AG04450 (cell line): ENCODE results near the gene TBX1. TPM values are rescaled to one million over a fixed set of nuclear protein-coding genes. Genes with fewer than 3 reads are reported as not detected.

Source experiments
- CTCF ChIA-PET: fragments of 300-600, 350-600 bp; formaldehyde crosslinking; extraction: SDS; loops from one replicate; lab custom pipeline; 2022; ENCODE audit warnings: antibody characterized with exemption, inconsistent platforms; lab: Charles Lee
- POLR2A ChIA-PET: fragments of 350-600 bp; formaldehyde crosslinking; extraction: SDS; loops from one replicate; lab custom pipeline; 2021; ENCODE audit warnings: antibody characterized with exemption, inconsistent platforms; lab: Yijun Ruan, JAX
- DNase-seq: peaks from one replicate; pipeline ENCODE4 v3.0.0-alpha.2; 2011; ENCODE audit warnings: low read depth, low spot score
- H3K27ac ChIP-seq: one replicate; pipeline ENCODE4 v1.5.1; 2012; ENCODE audit warnings: low read depth, low read length, control low read depth
- H3K27me3 ChIP-seq: one replicate; pipeline ENCODE4 v1.6.0; 2012; ENCODE audit warnings: low read length; ENCODE audit not compliant: control insufficient read depth, insufficient read depth
- H3K4me3 ChIP-seq: 2 replicates; pipeline ENCODE4 v1.5.1; 2011; ENCODE audit warnings: mild to moderate bottlenecking, low read depth, low read length, control low read depth
- H3K9me3 ChIP-seq: 2 replicates; pipeline ENCODE4 v1.5.1; 2012; ENCODE audit warnings: low read length; ENCODE audit not compliant: control insufficient read depth, insufficient read depth
- CTCF ChIP-seq: IDR thresholded peaks from 2 replicates; pipeline ENCODE4 v1.5.1; 2011; ENCODE audit warnings: low read depth, low read length, control low read depth, inconsistent platforms
- polyA plus RNA-seq: library from polyadenylated mRNA; depleted of rRNA; stranded (reverse); fragments of >200 nt; gene quantifications from 2 replicates; pipeline ENCODE4 v1.2.3, GENCODE V29; 2011

Gene TBX1
- polyA plus RNA-seq, 1 experiment = not detected

DNA sequence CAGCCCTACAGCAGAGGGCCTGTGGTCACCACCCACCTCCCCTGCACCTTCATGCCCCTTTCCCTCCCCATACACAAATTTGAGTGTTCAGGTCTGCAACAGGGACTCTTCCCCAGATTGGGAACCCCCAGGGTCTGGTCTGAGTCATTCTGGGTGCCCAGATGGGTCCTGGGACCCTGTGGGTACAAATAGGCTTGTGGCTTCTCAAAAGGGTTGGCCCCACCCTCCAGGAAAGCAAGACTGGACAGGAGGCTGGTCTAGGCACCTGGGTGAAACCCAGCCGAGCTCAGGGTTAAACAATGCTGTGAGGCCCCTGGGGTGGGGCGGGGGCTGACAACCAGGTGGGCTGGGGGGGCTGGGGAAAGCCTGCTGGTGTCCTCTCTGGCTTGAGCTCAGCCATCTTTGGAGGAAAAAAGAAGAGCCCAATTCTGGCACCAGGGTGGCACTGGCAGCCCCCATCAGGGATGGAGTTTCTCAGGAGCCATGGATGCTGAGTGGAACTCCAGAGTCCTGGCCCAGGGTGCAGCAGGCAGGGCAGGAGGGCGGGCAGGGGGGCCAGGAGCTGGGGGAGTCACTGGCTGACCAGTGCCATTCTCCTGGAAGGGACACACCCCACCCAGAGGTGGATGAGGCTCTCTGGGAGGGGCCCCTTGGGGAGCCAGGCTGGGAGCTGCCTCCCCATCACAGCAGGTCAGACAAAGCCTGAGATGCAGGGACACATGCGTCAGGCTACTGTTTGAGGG lies 45.2 kb upstream of the TBX1 start:
- no peak for DNase-seq
- no peaks in the 10 kb centered on the region; the same call in 1 of the 2 replicates for H3K9me3 ChIP-seq
- no peak overlapping the region for H3K27ac ChIP-seq
- H3K27me3 ChIP-seq = peaks cover 10% of the 10 kb centered on the region
- H3K4me3 ChIP-seq = peak overlapping the region; percentile 62
- TF ChIP-seq CTCF = no peak
- CTCF ChIA-PET = interaction anchor here (0.7 to 1.1 kb wide), 3 partner anchors 15 to 86 kb away, joined by 3 read pairs; no protein-coding TSS in a partner anchor
- POLR2A ChIA-PET = no interaction called here

DNA sequence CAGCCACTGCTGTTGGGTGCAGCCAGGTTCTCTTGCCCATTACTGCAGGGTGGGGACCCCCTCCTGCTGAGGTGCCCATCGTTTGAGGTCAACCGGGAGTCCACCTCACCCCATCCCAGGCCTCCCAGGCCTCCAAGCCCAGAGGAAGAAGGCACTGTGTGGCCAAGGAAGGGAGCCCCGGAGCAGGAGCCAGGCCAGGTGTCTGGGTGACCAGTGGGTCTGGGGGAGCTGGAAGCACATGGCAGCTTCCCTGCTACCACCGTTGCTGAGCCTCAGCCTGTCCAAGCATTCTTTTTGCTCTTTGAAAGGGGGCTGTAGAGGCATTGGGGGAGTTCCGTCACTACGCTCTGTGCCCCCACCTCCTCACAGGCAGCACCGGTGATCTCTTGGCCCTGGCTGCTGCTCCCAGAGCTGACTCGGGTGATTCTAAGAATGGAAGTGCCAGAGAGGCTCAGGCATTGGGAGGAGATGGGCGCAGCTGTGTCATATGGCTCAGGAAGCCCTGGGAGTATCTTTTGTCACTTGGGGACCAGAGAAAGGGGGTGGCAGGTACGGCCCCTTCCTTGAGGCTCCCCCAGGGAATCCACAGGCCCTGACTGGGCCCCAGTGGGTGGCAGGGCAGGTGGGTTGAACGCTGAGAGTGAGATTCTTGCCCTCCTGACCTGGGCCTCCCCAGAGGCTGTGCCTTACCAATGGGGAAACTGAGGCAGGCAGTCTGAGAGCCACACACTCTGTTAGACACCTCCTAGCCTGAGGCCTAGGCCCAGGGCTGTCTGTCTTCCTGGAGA lies 44.3 kb upstream of the TBX1 start:
- CTCF ChIA-PET = no interaction called here
- TF ChIP-seq CTCF = no peak
- Histone ChIP-seq H3K9me3 (no peaks in the 10 kb centered on the region; the same call in 1 of the 2 replicates), H3K4me3 (no peak overlapping the region), H3K27ac (no peak overlapping the region), H3K27me3 (peaks cover 10% of the 10 kb centered on the region)
- no peak for DNase-seq
- POLR2A ChIA-PET = interaction anchor here (0.6 kb wide), 1 partner anchor 734 kb away, joined by 3 read pairs; no protein-coding TSS in a partner anchor

GRCh38 chr22:19716829-19717105 lies 43.8 kb upstream of the TBX1 start:
- ChIA-PET POLR2A (interaction anchor here (0.6 kb wide), 1 partner anchor 735 kb away, joined by 3 read pairs; no protein-coding TSS in a partner anchor), CTCF (no interaction called here)
- TF ChIP-seq CTCF = no peak
- no peak for DNase-seq
- Histone ChIP-seq H3K27ac (no peak overlapping the region), H3K9me3 (peaks cover 4% of the 10 kb centered on the region; the same call in 1 of the 2 replicates), H3K27me3 (peaks cover 6% of the 10 kb centered on the region), H3K4me3 (no peak overlapping the region)

DNA sequence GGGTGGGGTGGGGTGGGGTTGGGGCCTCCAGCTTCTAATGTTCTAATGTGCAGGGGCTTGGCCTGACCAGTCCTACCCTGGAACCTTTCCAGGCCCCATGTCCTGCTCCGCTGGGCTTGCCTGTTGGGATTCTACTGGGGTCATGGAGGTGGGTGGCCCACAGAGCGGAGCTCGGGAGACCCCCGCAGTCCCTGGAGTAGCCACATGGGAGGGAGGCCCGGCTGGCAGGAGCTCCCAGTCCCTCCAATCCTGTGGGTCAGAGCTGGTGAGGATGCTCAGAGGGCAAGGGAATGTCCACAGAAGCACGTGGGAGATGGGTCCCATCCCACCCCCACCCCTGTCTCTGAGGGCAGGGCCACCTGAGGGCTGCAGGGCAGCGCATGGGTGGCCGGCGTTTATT lies 43.4 kb upstream of the TBX1 start:
- DNase-seq = no peak
- peaks cover 6% of the 10 kb centered on the region; the same call in 1 of the 2 replicates for H3K9me3 ChIP-seq
- no peak overlapping the region for H3K4me3 ChIP-seq
- POLR2A ChIA-PET = no interaction called here
- CTCF ChIA-PET = no interaction called here
- peaks cover 4% of the 10 kb centered on the region for H3K27me3 ChIP-seq
- H3K27ac ChIP-seq = no peak overlapping the region
- TF ChIP-seq CTCF = no peak
